HG02642 (cell line): ENCODE results near the gene TIMP4.

ENCODE experiments used
- ATAC-seq: cut with Tn5 transposase; IDR thresholded peaks from one replicate; pipeline ENCODE4 v1.9.1; 2021; ENCODE audit warnings: mild to moderate bottlenecking; ENCODE audit not compliant: unreplicated experiment, poor library complexity

The TIMP4 gene

DNA sequence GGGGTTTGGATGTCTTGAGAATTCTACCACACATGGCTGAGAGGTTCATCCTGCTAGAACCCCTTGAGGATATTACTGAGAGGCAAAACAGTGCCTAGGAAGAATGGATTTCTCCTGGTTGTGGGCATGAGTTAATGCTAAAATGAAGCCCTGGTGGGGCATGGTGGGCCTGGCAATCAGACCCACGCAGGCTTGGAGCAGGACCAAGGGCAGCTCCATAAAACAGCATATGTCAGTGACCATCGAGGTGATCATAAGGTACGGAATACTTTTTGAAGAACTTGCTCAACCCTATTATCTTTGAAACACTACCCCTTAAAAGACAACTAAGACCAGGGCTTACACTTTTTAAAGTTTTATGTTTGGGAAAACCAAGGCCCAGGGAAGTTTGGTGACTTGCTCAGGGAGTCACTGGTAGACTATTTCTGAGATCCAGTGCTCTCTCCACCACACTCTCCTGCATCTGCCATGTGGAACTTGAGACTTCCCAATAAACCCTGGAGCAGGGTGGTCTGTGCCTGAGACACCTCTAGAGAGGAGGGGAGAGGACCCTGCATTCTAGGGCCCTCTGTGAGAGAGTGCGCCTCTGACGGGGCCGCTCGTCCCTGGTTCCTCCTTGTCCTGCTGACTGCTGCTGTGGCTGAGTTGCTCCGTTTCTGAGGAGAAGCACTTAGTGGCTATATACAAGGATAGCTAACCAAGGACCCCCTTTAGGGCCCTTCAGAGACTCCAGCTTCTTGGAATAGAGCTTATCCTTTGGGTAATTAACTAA lies 28.0 kb upstream of the TIMP4 start:
- no peak for ATAC-seq

DNA sequence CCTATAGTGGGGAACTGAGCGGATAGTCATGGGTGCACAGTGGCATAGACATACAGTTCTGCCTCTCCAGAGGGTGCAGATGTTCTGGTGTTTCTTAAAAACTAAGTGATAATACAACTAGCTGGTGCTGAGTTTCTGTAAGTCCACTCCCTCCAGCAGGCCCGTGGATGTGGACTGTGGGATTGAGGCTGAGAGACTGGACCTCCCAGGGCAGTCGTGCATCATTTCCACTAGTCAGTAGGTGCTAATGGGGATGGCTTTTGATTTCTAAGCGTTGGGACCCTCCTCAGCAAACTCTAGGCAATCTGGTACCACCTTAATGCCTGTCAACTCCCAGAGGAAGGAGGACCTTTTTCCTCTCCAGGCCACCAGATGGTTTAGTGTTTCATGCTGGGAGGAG lies 27.3 kb upstream of the TIMP4 start:
- ATAC-seq, result no peak

DNA sequence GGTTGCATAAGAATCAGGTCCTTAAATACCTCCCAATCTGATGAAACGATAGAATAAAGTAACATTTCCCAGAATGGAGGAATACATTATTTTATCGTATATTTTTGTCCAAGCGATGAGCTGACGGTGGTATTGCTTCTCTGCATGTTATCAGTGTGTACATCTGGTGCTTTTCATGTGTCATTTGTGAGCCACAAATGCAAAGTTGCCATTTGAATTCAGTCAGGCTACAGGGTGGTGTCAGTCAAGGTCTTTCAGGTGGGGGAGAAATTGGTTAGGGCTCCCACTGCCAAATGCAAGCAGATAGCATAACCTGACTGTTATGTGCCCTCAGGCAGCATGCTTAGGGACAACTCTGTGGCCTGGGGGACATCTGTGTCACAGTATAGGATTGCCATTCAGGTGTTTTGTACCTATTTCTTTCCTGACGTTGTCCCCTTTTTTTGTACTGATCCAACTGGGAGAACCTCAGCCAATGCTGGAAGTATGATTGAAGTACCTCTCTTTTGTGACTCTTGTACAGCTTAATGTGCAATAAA lies 26.5 kb upstream of the TIMP4 start:
- ATAC-seq, result no peak

DNA sequence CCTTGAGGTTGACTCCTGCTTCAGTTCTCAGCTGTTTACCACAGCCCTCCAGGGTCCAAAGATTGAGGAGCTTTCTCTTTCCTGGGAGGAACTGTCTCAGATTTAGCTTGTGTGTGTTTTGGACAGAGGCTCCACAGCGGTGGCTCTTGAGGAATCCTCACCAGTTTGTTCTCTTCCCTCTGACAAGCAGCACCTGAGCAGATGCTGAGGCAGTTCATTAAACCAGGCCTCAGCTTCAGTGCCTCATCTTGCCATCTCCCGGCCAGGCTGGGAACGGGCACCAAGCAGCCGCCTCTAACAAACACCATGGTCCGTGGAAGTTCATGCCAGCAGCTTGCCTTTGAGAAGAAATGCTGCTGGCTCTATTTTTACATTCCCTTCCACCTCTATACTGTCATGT lies 25.8 kb upstream of the TIMP4 start:
- no peak for ATAC-seq

DNA sequence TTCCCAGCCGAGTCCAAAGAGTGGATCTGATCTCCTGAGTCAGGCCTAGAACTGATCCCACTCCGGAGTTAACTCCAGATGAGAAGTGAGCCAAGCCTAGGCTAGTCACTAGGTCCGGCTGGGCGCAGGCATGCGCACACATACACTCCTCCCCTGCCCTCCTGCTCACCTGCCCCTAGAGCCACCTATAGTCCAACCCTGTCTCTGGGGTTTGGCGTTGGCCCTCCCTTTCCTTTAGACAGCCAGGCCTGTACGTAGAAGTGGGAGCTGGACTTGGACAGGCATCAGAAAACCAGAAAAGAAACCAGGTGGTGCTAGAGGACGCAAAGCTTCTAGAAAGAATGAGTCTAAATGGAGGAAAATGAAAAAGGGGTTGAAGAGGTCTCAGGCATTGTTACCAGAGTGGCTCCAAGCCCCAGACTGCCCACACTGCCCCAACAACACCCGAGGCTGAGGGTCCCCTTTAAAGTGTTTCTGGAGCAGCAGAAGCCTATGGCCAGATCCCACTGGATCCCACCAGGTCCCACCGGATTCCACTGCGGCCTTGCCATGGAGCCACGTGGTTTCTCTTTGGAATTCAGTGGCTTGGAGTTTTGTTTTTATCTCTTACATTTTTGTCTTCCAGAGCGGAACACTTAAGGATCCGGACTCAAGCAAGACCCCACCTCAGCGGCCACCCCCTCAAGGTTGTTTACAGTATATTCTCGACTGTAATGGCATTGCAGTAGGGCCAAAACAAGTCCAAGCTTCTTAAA lies 24.2 kb upstream of the TIMP4 start:
- no peak for ATAC-seq

DNA sequence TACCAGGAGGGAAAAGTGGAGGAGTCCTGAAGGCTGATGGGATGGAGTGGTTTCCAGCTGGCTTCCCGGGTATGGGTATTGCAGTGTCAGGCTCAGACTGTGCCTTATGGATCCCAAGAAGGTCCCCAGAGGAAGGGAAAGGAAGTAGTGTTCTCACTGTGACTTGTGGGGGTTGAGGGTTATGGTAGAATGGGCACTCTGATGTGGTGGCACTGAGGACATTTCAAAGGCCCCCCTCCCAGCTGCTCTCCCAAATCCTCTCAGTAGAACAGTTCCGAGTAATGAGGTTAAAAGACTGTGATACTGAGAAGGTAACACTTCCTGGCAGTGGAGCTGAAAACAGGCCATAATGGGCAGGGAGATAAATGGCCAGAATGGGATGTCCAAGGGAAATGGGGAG lies 23.1 kb upstream of the TIMP4 start:
- ATAC-seq, result no peak

DNA sequence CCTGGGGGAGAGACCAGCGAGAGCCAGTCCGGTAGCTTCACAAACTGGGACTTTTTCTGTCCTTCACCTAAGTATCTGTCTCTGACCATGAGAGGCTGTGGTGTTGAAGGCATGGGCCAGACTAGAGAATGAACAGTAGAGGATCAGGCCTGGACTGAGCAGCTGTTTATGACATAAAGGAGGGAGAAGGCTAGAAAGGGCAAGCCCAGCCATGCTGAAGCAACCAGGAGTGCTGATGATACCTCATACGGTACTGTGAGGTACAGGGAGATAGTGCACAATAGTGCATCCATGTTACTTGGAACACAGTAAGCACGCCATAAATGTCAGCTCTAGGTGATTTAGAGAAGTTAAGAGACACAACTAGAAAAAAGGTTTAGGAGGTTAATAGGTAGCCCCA lies 22.6 kb upstream of the TIMP4 start:
- no peak for ATAC-seq

DNA sequence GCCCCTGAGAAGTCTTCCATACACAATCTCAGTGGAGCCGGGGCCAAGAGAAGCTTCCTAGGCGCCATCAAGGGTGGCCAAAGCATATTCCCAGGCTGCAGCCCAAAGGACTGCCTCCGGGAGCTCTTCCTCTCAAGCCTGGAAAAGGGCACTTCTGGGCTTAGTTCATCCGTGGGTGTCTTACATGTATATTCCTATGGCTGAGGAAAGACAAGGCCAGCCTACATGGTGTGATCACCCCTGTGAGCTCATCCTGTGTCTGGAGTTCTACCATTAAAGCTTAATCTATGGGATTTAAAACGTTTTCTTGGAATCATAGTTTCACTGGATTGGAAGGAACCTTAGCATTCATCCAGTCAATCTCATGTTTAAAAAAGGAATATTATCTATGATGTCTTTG lies 21.9 kb upstream of the TIMP4 start:
- ATAC-seq, result no peak

DNA sequence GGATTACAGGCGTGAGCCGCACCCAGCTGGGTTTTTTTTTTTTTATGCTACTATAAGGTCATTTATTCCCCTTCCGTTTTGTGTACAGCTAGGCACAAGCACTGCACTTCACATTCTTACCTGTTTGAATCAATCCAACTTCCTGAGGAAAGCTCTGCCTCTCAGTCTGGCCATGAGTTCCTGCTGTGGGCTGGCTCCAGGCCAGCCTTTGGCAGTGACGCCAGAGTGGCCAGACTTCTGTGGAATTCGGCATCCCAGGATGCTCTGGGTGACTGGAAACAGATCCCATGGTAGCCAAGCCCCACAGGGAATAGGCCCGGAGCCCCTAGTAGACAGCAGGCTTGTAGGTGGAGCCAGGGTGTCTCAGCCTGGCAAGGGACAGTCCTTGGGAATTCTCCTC lies 21.5 kb upstream of the TIMP4 start:
- no peak for ATAC-seq

DNA sequence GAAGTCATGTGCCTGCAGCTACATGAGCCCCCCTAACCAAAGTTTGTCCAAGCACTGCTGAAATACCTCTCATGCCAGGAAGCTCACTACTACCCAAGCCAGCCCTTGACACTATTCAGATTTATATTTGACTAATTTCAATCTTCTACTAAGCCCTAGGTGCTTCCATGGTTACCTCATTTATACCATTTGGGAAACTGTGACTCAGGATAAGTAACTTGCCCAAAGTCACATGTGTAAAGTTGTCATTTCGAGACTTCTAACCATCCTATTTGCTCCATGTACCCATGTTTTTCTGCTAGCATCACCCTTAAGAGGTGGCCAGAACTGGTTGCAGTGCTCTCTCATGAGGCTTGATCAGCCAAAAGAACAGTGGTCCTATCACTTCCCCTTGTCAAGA lies 20.7 kb upstream of the TIMP4 start:
- ATAC-seq, result no peak

DNA sequence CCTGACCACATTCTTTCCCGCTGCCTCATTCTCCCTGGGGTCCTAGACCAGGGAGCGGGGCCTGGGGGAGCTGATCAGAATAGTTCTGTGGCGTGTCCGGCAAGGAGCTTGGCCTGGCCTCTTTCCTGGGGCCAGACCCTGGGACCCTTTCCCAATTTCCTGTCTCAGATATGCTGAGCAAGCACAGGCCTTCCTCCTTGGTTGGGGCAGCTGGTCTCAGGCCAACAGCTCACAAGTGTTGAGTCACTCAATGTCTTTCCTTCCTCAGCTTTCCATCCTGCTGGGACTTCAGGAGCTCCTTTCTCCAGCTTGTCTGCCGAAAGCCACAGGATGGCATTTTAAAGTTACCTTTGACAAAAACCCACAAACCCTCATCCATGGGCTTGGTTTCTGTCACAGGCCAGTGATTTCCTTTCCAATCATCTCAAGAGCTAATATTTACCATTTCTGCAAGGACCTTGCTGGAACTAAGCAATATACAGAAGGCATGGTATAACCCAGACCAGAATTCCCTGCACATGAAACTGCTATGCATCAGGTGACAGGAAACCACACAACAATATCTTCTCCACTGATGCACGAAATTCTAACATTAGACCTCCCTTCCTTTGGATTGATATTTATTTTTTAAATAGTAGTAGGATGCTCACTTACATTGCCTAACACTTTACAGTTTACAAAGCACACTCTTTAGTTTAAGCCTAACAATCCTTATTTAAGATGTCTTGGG lies 19.5 kb upstream of the TIMP4 start:
- no peak for ATAC-seq

DNA sequence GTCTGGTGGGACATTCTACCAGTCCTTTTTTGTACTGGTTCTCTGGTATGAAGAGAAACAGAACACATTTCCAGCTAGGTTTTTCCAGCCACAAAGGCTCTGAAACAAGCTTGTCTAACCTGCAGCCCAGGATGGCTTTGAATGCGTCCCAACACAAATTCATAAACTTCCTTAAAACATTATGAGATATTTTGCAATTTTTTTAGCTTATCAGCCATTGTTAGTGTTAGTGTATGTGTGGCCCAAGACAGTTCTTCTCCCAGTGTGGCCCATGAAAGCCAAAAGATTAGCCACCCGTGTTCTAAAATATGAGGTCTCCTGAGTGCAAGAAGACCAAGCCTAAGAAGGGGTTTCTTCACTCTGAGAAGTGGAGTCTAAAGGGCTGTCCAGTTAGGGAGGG lies 18.4 kb upstream of the TIMP4 start:
- no peak for ATAC-seq

DNA sequence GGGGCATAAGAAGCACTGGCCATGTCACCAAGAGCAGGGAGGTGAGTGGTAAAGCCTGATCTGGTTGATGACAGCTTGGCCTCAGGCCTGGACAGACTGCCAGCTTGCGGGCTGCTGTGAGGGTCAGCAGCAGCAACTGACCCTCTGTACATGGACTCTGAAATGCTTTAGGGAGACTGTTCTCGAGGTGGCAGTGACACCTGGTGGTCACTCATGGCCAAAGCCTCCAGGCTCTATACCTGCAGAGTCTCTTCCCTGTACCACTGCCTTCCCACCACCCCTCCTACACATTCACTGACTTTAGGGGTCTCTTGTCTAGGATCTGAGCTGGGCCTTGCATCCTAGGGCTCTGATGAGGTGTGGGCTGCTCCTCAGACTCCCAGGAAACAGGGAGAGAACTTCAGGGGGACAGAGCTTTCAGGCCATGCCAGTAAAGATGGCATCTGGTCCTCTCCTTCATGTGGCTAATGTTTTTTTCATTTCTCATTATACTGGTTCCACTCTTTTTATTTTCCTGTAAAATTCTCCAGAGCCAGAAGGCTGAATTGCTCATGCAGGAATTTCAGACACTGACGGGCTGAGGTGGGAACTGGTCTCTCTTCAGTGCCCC lies 17.2 kb upstream of the TIMP4 start:
- ATAC-seq, result peak; percentile 73

DNA sequence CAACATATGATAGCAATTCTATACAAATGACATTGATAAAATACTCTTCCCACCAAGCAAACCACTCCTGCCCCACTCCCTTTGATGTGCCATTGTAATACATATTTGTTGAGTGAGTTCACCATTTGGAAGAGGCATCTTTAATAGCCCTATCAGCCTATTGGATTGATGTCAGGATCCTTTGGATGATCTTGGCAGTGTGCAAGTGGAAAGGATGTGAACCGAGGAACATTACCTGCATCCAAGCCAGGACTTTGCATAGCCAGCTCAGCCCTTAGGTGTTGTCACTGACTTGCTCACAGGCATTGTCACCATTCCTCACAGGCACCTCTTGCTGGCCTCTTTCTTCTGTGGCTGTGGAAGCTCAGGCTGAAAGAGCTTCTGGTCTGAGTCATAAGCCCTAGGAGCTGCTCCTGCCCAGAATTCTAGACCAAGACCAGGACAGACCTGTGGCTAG lies 16.5 kb upstream of the TIMP4 start:
- ATAC-seq, result no peak

DNA sequence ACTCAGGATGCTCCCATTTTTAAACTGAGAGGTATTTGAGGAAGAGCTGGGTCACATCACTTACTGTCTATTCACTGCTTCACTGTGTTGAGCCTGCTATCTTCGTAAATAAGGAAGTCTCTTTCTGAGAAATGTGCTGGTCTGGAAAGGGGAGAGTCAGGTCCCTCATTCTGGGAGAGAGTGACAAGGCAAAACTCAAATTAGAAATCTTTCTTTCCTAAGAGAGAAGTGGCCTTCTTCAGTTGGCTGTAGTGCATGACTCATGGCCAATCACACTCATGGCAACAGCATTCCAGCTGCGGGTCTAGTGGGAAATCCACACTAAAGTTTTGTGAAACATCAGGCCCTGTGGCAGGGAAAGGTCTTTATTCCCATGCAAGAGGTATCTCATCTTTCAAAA lies 11.5 kb upstream of the TIMP4 start:
- ATAC-seq, result no peak

DNA sequence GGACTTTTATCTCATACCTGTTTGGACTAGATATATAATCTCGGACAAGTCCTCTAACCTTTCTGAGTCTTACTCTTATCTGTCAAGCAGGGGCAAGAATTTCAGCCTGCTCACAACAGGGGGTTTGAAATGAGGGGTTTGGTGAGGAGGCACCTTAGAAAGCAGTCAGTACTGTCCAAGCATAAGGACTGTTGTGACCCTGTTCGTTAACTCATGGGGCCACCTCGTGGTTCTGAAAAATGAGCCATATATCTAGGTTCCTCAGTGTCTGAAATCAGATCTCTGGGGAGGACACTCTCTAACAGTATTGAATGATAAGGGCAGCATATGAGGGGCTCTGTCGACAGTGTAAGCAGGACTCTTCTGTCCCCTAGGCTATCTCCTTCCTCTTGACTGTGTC lies 7.2 kb upstream of the TIMP4 start:
- no peak for ATAC-seq

DNA sequence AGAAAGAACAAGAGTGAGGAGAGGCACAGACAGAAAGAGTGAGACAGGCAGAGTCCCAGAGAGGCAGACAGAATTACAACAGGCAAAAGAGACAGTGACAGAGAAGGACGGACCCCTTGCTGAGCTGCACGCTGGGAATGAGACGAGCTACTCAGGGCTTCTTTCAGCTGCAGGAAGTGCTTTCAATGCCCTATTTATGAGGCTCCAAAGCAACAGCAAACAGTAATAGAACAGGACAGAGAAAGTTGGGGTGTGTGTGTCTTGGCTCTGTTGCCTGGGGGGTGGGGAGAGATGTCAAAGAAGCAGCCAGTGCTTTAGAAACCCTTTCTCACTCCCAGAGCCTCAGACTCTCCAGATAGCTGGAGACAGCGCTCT lies 502 bp upstream of the TIMP4 start:
- ATAC-seq, result no peak

DNA sequence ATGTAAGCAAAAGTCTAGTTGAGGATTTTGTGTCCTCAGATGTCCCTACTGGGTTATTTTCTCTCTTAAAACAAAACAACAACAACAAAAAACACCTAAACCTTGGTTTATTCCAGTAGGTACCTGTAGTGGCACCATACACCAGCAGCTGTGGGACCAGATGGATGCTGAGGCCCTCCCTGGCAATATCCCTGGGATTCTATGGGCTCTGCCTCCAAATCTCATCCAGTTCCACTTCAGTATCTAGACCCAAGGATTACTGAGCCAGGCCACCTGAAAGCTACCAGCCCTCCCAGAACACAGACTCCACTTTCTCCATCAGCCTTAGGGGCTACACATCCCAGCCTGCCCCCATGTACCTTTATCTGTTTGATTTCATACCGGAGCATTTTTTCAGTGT lies 1.7 kb downstream of the TIMP4 start:
- no peak for ATAC-seq

DNA sequence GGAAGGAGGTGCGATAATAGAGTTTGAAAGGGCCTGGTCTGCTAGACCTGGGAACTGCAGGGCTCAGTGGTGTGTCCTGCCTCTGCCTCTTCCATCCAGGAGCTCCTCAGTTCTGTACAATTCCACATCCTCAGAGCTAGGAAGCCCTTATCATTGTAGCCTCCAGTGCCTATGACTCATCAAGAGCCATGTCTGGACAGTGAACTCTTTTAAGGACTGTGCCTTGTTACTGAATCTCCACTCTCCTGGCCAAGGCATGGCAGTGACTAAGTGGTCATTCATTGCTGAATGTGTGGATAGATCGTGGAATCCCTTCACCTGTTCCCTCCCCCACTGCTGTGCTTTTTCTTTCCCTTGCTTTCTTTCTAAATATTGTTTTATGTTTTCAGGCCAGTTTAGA lies 2.9 kb downstream of the TIMP4 start:
- no peak for ATAC-seq

DNA sequence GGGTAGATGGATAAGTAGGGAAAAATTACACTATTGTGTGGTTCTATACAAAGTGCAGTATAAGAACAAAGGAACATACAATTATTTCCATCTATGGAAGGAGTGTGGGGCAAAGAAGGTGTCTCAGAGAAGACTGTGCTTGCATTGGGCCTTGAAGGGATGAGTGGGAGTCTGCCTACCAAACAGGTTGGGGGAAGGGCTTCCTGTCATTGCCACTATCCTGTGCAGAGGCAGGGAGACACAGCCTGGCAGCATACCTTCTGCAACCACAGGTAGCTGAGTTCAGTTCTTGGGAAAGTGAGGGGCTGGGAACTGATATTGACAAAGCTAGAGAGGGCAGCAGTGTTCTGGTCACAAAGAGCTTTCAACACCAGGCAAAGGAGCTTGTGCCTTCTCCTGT lies 3.4 kb downstream of the TIMP4 start:
- no peak for ATAC-seq

DNA sequence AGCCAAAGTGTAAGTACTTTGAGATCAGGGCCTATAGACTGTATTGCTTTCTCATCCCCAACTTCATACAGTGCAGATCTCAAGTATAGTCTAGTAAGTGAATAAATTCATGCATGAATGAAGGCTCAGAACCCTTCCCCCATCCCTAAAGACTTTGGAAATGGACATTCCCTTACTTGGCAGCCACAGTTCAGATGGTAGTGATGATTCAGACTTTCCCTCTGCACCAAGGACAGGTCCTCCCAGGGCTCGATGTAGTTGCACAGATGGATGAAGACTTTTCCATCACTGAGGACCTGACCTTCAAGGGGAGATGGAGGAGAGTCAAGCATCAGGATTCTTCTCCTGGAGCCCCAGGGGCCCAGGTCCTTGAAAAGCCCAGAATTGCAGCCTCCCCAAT lies 4.6 kb downstream of the TIMP4 start:
- no peak for ATAC-seq
